NT2/D1 (cell line): Measurements from ENCODE around the gene INSL3.

Source experiments
- YY1 ChIP-seq: IDR thresholded peaks from 2 replicates; pipeline ENCODE4 v1.6.1; 2011; ENCODE audit not compliant: insufficient read length, insufficient read depth
- ZNF274 ChIP-seq: IDR thresholded peaks from 2 replicates; pipeline ENCODE4 v1.6.1; 2011; ENCODE audit warnings: mild to moderate bottlenecking, low read depth, low read length

DNA sequence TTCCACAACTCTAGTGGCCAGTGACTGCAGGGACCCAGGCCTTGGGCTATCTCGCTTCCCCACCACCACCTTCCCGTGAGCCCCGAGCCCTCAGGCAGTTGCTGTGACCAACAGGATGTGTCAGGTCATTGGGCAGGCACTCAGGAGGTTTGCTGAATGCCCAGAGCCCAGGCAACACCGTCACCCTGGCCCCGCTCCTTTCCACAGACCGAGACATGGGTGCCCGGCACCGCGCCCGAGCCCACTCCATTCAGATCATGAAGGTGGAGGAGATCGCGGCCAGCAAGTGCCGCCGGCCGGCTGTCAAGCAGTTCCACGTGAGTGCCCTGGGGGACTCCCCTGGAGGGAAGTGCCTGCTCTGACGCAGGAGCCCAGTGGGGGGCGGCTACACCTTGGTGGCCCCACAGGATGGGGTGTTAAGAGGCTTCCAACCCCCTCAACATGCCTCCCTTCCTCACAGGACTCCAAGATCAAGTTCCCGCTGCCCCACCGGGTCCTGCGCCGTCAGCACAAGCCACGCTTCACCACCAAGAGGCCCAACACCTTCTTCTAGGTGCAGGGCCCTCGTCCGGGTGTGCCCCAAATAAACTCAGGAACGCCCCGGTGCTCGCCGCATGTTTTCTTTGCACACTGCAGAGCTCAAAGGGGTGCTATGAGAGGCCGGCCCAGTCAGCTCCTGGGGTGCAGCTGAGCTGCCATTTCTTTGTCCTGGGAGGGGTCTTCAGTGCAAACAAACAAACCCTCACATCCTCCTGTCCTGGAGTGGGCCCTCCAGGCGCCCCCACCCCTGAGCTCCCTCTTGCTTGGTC is 41.6 kb upstream of the INSL3 start:
- TF ChIP-seq YY1, result no peak
- TF ChIP-seq ZNF274, result no peak
